ENCODE results near the gene FGF19. TPM values are rescaled to one million over a fixed set of nuclear protein-coding genes. Genes with fewer than 3 reads are reported as not detected.

FGF19 gene
- total and polyA plus RNA-seq, 2 donors (not counting 1 experiment from before 2014, with no cell fraction given): not detected

GRCh38 chr11:69746140-69746539, 42.3 kb upstream of the FGF19 start:
- Mint-ChIP-seq H3K4me1 (no peaks in the 10 kb centered on the region), H3K27ac (no peak overlapping the region), H3K27me3 (peaks cover 15% of the 10 kb centered on the region), H3K4me3 (no peak overlapping the region), H3K9me3 (ENCODE audit: insufficient read depth) (no peaks in the 10 kb centered on the region)
- H3K4me3 ChIP-seq (ENCODE audit: control extremely low read depth in 1 of 5, extremely low read depth in 1 of 5, insufficient read depth in 1 of 5, low read depth in 2 of 5, low read length in 4 of 5): no peak overlapping the region
- CTCF ChIA-PET: no interaction called here
- no peaks in the 10 kb centered on the region for H3K27me3 ChIP-seq (replicated peaks in 1 of 4; ENCODE audit: control extremely low read depth in 1 of 4, control insufficient read depth in 3 of 4, insufficient read depth in 4 of 4, low read length in 3 of 4)
- no peak for DNase-seq
- no peaks in the 10 kb centered on the region for H3K9me3 ChIP-seq (ENCODE audit: control extremely low read depth in 1 of 3, control insufficient read depth in 2 of 3, insufficient read depth in 1 of 3, low read length in 2 of 3)
- WGBS (ENCODE audit: insufficient coverage): 82% methylated on average over 8 of the region's 8 CpGs
- ATAC-seq (ENCODE audit: low read depth): no peak
- no peak overlapping the region for H3K9ac ChIP-seq (ENCODE audit: low read length)
- H3K79me2 ChIP-seq (ENCODE audit: control insufficient read depth, insufficient read depth, low read length): no peaks in the 10 kb centered on the region
- H3K4me2 ChIP-seq (replicated peaks; ENCODE audit: low read depth, low read length, poor library complexity, severe bottlenecking): no peak overlapping the region
- H4K20me1 ChIP-seq (ENCODE audit: control insufficient read depth, insufficient read depth, low read length, poor library complexity, severe bottlenecking): no peaks in the 10 kb centered on the region
- no peaks in the 10 kb centered on the region for H3K4me1 ChIP-seq (ENCODE audit: control insufficient read depth in 2 of 2, insufficient read depth in 2 of 2, low read length in 2 of 2)
- no peak overlapping the region for H3K27ac ChIP-seq (ENCODE audit: low read length in 2 of 2)
- H3K36me3 ChIP-seq (replicated peaks in 1 of 2; ENCODE audit: control extremely low read depth in 1 of 2, control insufficient read depth in 1 of 2, extremely low read depth in 1 of 2, insufficient read depth in 2 of 2, low read length in 1 of 2): no peaks in the 10 kb centered on the region
- no peak overlapping the region for H2AFZ ChIP-seq (ENCODE audit: insufficient read depth, low read depth, low read length, poor library complexity, severe bottlenecking)
- intact Hi-C loops (cut with micrococcal nuclease): no loop called here
- TF ChIP-seq EZH2 (IDR thresholded peaks at IDR 0.05; ENCODE audit: borderline replicate concordance, insufficient read depth, low read depth, low read length, poor library complexity, severe bottlenecking) (no peak), CTCF (IDR thresholded peaks at IDR 0.05) (no peak)
- POLR2A ChIA-PET: no interaction called here

GRCh38 chr11:69745201-69745600, 41.4 kb upstream of the FGF19 start:
- no peaks in the 10 kb centered on the region for H3K27me3 ChIP-seq (replicated peaks in 1 of 4; ENCODE audit: control extremely low read depth in 1 of 4, control insufficient read depth in 3 of 4, insufficient read depth in 4 of 4, low read length in 3 of 4)
- POLR2A ChIA-PET: no interaction called here

More at GRCh38 chr11:69745201-69745600, 41.4 kb upstream of the FGF19 start:
- H3K9me3 Mint-ChIP-seq (ENCODE audit: insufficient read depth): no peaks in the 10 kb centered on the region
- ATAC-seq (ENCODE audit: low read depth): no peak
- DNase-seq: no peak
- Histone ChIP-seq H3K9me3 (ENCODE audit: control extremely low read depth in 1 of 3, control insufficient read depth in 2 of 3, insufficient read depth in 1 of 3, low read length in 2 of 3) (no peaks in the 10 kb centered on the region), H3K4me3 (ENCODE audit: control extremely low read depth in 1 of 5, extremely low read depth in 1 of 5, insufficient read depth in 1 of 5, low read depth in 2 of 5, low read length in 4 of 5) (no peak overlapping the region), H3K36me3 (replicated peaks in 1 of 2; ENCODE audit: control extremely low read depth in 1 of 2, control insufficient read depth in 1 of 2, extremely low read depth in 1 of 2, insufficient read depth in 2 of 2, low read length in 1 of 2) (no peaks in the 10 kb centered on the region), H2AFZ (ENCODE audit: insufficient read depth, low read depth, low read length, poor library complexity, severe bottlenecking) (no peak overlapping the region), H3K9ac (ENCODE audit: low read length) (no peak overlapping the region), H3K4me1 (ENCODE audit: control insufficient read depth in 2 of 2, insufficient read depth in 2 of 2, low read length in 2 of 2) (no peaks in the 10 kb centered on the region), H3K27ac (ENCODE audit: low read length in 2 of 2) (no peak overlapping the region), H3K79me2 (ENCODE audit: control insufficient read depth, insufficient read depth, low read length) (no peaks in the 10 kb centered on the region), H4K20me1 (ENCODE audit: control insufficient read depth, insufficient read depth, low read length, poor library complexity, severe bottlenecking) (no peaks in the 10 kb centered on the region), H3K4me2 (replicated peaks; ENCODE audit: low read depth, low read length, poor library complexity, severe bottlenecking) (no peak overlapping the region)
- H3K4me3 Mint-ChIP-seq: no peak overlapping the region
- peaks cover 11% of the 10 kb centered on the region for H3K27me3 Mint-ChIP-seq
- WGBS (ENCODE audit: insufficient coverage): 76% methylated on average over 9 of the region's 10 CpGs
- intact Hi-C loops (cut with micrococcal nuclease): no loop called here
- CTCF ChIA-PET: no interaction called here
- no peaks in the 10 kb centered on the region for H3K4me1 Mint-ChIP-seq
- TF ChIP-seq CTCF (IDR thresholded peaks at IDR 0.05) (no peak), EZH2 (IDR thresholded peaks at IDR 0.05; ENCODE audit: borderline replicate concordance, insufficient read depth, low read depth, low read length, poor library complexity, severe bottlenecking) (no peak)
- H3K27ac Mint-ChIP-seq: no peak overlapping the region
